GM23338 (cell line): ENCODE measurements around the gene SLFN12. TPM values are rescaled to one million over a fixed set of nuclear protein-coding genes. Genes with fewer than 3 reads are reported as not detected.

Experiments used
- ATAC-seq: fragments of 200-7000 bp; cut with Tn5 transposase; 3 replicates; pipeline ENCODE4 v1.9.1; 2020
- DNase-seq: peaks from one replicate; pipeline ENCODE4 v3.0.0-alpha.2; 2015; ENCODE audit warnings: low spot score
- H2AFZ ChIP-seq: fragments of 200-600 bp; sonication (generic); 2 replicates; pipeline ENCODE4 v1.8.0; 2016; ENCODE audit warnings: antibody characterized with exemption, mild to moderate bottlenecking, moderate library complexity
- H3F3A ChIP-seq: fragments of 200-600 bp; sonication (generic); replicated peaks from 2 replicates; pipeline ENCODE4 v1.8.0; 2017; ENCODE audit warnings: antibody characterized with exemption, mixed run types, low read depth
- H3K27ac ChIP-seq: fragments of 200-600 bp; sonication (generic); 2 replicates; pipeline ENCODE4 v1.6.1; 2016; ENCODE audit warnings: low read depth
- H3K27me3 ChIP-seq: fragments of 200-600 bp; sonication (generic); 2 replicates; pipeline ENCODE4 v1.8.0; 2016; ENCODE audit warnings: mild to moderate bottlenecking, mixed run types, moderate library complexity; ENCODE audit not compliant: insufficient read depth
- H3K36me3 ChIP-seq: fragments of 200-600 bp; sonication (generic); 2 replicates; pipeline ENCODE4 v1.8.0; 2016; ENCODE audit warnings: mild to moderate bottlenecking; ENCODE audit not compliant: insufficient read depth
- H3K4me1 ChIP-seq: fragments of 200-600 bp; sonication (generic); 2 replicates; pipeline ENCODE4 v1.8.0; 2016; ENCODE audit warnings: mild to moderate bottlenecking, moderate library complexity; ENCODE audit not compliant: insufficient read depth
- H3K4me2 ChIP-seq: fragments of 200-600 bp; sonication (generic); 2 replicates; pipeline ENCODE4 v1.7.1; 2017; ENCODE audit warnings: mixed run types
- H3K4me3 ChIP-seq: fragments of 200-600 bp; sonication (generic); 2 replicates; pipeline ENCODE4 v1.6.1; 2016; ENCODE audit warnings: mixed run types
- H3K79me2 ChIP-seq: fragments of 200-600 bp; sonication (generic); replicated peaks from 2 replicates; pipeline ENCODE4 v1.8.0; 2017; ENCODE audit warnings: mild to moderate bottlenecking; ENCODE audit not compliant: insufficient read depth
- H3K9me2 ChIP-seq: fragments of 200-600 bp; sonication (generic); 2 replicates; pipeline ENCODE4 v1.8.0; 2017; ENCODE audit not compliant: insufficient read depth
- H4K20me1 ChIP-seq: fragments of 200-600 bp; sonication (generic); replicated peaks from 2 replicates; pipeline ENCODE4 v1.8.0; 2017; ENCODE audit warnings: mild to moderate bottlenecking; ENCODE audit not compliant: insufficient read depth
- H3K27ac Mint-ChIP-seq: 2 replicates; pipeline ENCODE4 v1.8.0; 2020; ENCODE audit warnings: inconsistent platforms, mild to moderate bottlenecking, moderate library complexity, mixed read lengths
- H3K27me3 Mint-ChIP-seq: 3 replicates; pipeline ENCODE4 v1.8.0; 2022; ENCODE audit warnings: low read depth, mild to moderate bottlenecking, moderate library complexity, mixed read lengths, inconsistent platforms; ENCODE audit not compliant: insufficient read depth, poor library complexity
- H3K36me3 Mint-ChIP-seq: 3 replicates; pipeline ENCODE4 v1.8.0; 2021; ENCODE audit warnings: low read depth, mild to moderate bottlenecking, inconsistent platforms, moderate library complexity, mixed read lengths
- H3K4me1 Mint-ChIP-seq: 3 replicates; pipeline ENCODE4 v1.8.0; 2020; ENCODE audit warnings: mild to moderate bottlenecking, inconsistent platforms, mixed read lengths
- H3K4me3 Mint-ChIP-seq: 3 replicates; pipeline ENCODE4 v1.8.0; 2021; ENCODE audit warnings: moderate library complexity, mild to moderate bottlenecking, inconsistent platforms, mixed read lengths
- H3K9me3 Mint-ChIP-seq: 3 replicates; pipeline ENCODE4 v1.8.0; 2020; ENCODE audit warnings: moderate library complexity, mild to moderate bottlenecking, inconsistent platforms, mixed read lengths
- CREB1 ChIP-seq: fragments of 250-450 bp; sonication (Bioruptor Pico); IDR thresholded peaks from 2 replicates; pipeline ENCODE4 v1.5.0; 2020; ENCODE audit warnings: low read depth, mild to moderate bottlenecking, moderate library complexity
- CTCF ChIP-seq, 2 experiments: fragments of 200-600 bp in 1 of 2; sonication (generic) in 1 of 2; conservative IDR thresholded peaks; 2 replicates each; pipeline versions ENCODE4 v1.5.1 to v1.6.1; 2016 to 2017; ENCODE audit warnings: antibody characterized with exemption in 2 of 2, low read depth in 2 of 2, mild to moderate bottlenecking in 2 of 2, moderate library complexity in 1 of 2
- JUNB ChIP-seq: IDR thresholded peaks from one replicate; pipeline ENCODE4 v1.6.1; 2016; ENCODE audit warnings: antibody characterized with exemption; ENCODE audit not compliant: unreplicated experiment
- POLR2AphosphoS5 ChIP-seq: IDR thresholded peaks from 2 replicates; pipeline ENCODE4 v1.6.1; 2016; ENCODE audit warnings: antibody characterized with exemption, low read depth
- REST ChIP-seq: IDR thresholded peaks from one replicate; pipeline ENCODE4 v1.6.1; 2018; ENCODE audit warnings: antibody characterized with exemption; ENCODE audit not compliant: unreplicated experiment
- STAT1 ChIP-seq: IDR thresholded peaks from one replicate; pipeline ENCODE4 v1.6.1; 2016; ENCODE audit warnings: antibody characterized with exemption; ENCODE audit not compliant: unreplicated experiment
- ZNF114 ChIP-seq: fragments of 250-450 bp; sonication (Bioruptor Pico); IDR thresholded peaks from 2 replicates; pipeline ENCODE4 v1.5.0; 2020; ENCODE audit warnings: mild to moderate bottlenecking, moderate library complexity
- ZNF331 ChIP-seq: fragments of 250-450 bp; sonication (Bioruptor Pico); IDR thresholded peaks from 2 replicates; pipeline ENCODE4 v1.5.0; 2020; ENCODE audit warnings: low read depth, mild to moderate bottlenecking, moderate library complexity
- ZNF462 ChIP-seq: fragments of 250-450 bp; sonication (Bioruptor Pico); IDR thresholded peaks from 2 replicates; pipeline ENCODE4 v1.5.0; 2020; ENCODE audit warnings: mild to moderate bottlenecking, moderate library complexity
- polyA plus RNA-seq: library from polyadenylated mRNA; unstranded; fragments of >200 nt; fragmentation: Nextera tagmentation; extraction: Ambion mirVana; gene quantifications from 2 replicates; pipeline ENCODE4 v1.2.1, GENCODE V29; 2016
- total RNA-seq: library from RNA; depleted of rRNA; stranded (reverse); fragments of >200 nt; shearing (Covaris generic); gene quantifications from 2 replicates; pipeline ENCODE4 v1.2.3, GENCODE V29; 2014
- TF ChIP-seq, protein P1 (sequence below): IDR thresholded peaks from 2 replicates; pipeline ENCODE4 v1.6.1; 2016; ENCODE audit warnings: antibody characterized with exemption

The SLFN12 gene
- total and polyA plus RNA-seq, 2 experiments from 2014 or later = 3.5 to 9.2 TPM

- TF ChIP-seq ZNF462 (CRISPR knock-in tag) (no peak), POLR2AphosphoS5 (no peak), ZNF331 (CRISPR knock-in tag) (no peak), STAT1 (no peak)
- TF ChIP-seq, protein P1, sequence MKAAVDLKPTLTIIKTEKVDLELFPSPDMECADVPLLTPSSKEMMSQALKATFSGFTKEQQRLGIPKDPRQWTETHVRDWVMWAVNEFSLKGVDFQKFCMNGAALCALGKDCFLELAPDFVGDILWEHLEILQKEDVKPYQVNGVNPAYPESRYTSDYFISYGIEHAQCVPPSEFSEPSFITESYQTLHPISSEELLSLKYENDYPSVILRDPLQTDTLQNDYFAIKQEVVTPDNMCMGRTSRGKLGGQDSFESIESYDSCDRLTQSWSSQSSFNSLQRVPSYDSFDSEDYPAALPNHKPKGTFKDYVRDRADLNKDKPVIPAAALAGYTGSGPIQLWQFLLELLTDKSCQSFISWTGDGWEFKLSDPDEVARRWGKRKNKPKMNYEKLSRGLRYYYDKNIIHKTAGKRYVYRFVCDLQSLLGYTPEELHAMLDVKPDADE = no peak
Measured at GRCh38 chr17:35371934-35372333, 60.4 kb downstream of the SLFN12 start (continued).

GRCh38 chr17:35368081-35368830 is 64.0 kb downstream of the SLFN12 start:
- peaks cover 33% of the 10 kb centered on the region for H3K27me3 Mint-ChIP-seq
- H3K9me3 Mint-ChIP-seq = peaks cover 5% of the 10 kb centered on the region; the same call in 1 of the 3 replicates
- Histone ChIP-seq H3K27ac (no peak overlapping the region), H3K27me3 (peaks cover 100% of the 10 kb centered on the region), H3K79me2 (no peaks in the 10 kb centered on the region), H4K20me1 (no peaks in the 10 kb centered on the region), H3K36me3 (no peaks in the 10 kb centered on the region), H2AFZ (peak overlapping the region; percentile 61), H3F3A (no peaks in the 10 kb centered on the region), H3K4me1 (peaks cover 12% of the 10 kb centered on the region), H3K4me3 (no peak overlapping the region), H3K9me2 (no peaks in the 10 kb centered on the region), H3K4me2 (0 out of 2 replicates have a peak overlapping the region, but pooled peaks have one; percentile 11)
- no peaks in the 10 kb centered on the region; the same call in 2 of the 3 replicates for H3K36me3 Mint-ChIP-seq
- H3K27ac Mint-ChIP-seq = no peak overlapping the region
- H3K4me3 Mint-ChIP-seq = no peak overlapping the region
- peaks cover 11% of the 10 kb centered on the region for H3K4me1 Mint-ChIP-seq
- DNase-seq = peak; percentile 41
- peak; percentile 89 for ATAC-seq
- TF ChIP-seq STAT1 (no peak), CTCF (conservative IDR thresholded peaks at IDR 0.05; ENCODE audit: low read depth in 2 of 2) (no peak), POLR2AphosphoS5 (no peak), ZNF114 (CRISPR knock-in tag) (no peak), JUNB (no peak), REST (no peak), CREB1 (CRISPR knock-in tag) (no peak)
- TF ChIP-seq, protein P1 = no peak
